ENCODE results near the gene TBL1X. TPM values are rescaled to one million over a fixed set of nuclear protein-coding genes. Genes with fewer than 3 reads are reported as not detected.
A peak's percentile ranks its signal among the peaks of the same experiment; 100 is the strongest.

Gene TBL1X
- total RNA-seq, 6 experiments from 2014 or later: 34.4 to 53.2 (median 44.9) TPM

DNA sequence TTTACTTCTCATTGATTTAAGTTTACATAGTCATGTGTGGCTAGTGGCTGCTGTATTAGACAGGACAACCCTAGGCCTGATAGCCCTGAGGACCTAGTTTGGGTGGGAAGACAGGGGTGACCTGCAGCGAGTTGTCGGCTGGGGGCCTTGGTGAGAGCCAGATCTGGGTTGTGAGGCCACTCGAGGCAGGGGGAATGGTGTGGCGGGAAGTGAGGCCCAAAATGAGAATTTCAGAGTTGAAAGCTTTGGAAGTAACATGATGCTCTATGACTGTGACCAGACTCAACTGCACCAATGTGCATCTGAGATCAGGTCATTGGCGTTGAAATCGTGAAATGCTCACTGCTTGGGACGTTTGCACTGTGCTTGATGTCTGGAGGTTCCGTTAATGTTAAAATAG, 72.9 kb downstream of the TBL1X start:
- Mint-ChIP-seq H3K36me3 (ENCODE audit: low read depth) (peaks cover 11% of the 10 kb centered on the region), H3K27ac (peak overlapping the region; percentile 33; the same call in 1 of the 2 replicates), H3K4me3 (no peak overlapping the region), H3K4me1 (ENCODE audit: low read depth) (peaks cover 44% of the 10 kb centered on the region), H3K9me3 (no peaks in the 10 kb centered on the region), H3K27me3 (ENCODE audit: insufficient read depth) (no peaks in the 10 kb centered on the region)
- no peak for DNase-seq
- TF ChIP-seq, protein P1, sequence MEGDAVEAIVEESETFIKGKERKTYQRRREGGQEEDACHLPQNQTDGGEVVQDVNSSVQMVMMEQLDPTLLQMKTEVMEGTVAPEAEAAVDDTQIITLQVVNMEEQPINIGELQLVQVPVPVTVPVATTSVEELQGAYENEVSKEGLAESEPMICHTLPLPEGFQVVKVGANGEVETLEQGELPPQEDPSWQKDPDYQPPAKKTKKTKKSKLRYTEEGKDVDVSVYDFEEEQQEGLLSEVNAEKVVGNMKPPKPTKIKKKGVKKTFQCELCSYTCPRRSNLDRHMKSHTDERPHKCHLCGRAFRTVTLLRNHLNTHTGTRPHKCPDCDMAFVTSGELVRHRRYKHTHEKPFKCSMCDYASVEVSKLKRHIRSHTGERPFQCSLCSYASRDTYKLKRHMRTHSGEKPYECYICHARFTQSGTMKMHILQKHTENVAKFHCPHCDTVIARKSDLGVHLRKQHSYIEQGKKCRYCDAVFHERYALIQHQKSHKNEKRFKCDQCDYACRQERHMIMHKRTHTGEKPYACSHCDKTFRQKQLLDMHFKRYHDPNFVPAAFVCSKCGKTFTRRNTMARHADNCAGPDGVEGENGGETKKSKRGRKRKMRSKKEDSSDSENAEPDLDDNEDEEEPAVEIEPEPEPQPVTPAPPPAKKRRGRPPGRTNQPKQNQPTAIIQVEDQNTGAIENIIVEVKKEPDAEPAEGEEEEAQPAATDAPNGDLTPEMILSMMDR (IDR thresholded peaks at IDR 0.05): no peak

DNA sequence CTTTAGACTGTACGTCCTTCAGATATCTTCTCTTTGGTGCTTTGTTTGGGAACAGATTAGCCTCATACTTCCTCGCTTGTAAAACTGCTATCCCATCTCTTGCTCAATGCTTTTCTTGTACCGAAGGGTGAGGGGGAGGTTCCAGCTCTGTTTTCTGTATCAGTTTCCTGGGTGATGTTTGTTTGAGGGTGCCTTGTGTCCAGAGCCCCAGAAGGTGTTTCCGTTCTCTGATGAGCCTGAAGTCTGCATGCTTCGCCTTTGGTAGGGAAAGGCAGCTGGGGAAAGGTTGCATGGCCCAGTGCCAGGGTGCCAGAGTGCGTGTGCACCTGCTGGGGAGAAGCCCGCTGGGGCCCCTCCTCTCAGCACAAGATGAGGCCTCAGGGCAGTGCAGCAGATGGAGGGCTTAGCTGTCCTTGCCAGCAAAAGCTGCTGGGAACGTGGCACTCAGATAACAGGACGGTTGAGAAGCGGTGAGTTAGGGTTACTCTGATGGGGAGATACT, 73.7 kb downstream of the TBL1X start:
- Mint-ChIP-seq H3K27me3 (ENCODE audit: insufficient read depth) (no peaks in the 10 kb centered on the region), H3K9me3 (no peaks in the 10 kb centered on the region), H3K36me3 (ENCODE audit: low read depth) (peaks cover 14% of the 10 kb centered on the region), H3K27ac (no peak overlapping the region; the same call in 1 of the 2 replicates), H3K4me3 (no peak overlapping the region), H3K4me1 (ENCODE audit: low read depth) (peaks cover 36% of the 10 kb centered on the region)
- no peak for DNase-seq
- TF ChIP-seq, protein P1 (IDR thresholded peaks at IDR 0.05): no peak

DNA sequence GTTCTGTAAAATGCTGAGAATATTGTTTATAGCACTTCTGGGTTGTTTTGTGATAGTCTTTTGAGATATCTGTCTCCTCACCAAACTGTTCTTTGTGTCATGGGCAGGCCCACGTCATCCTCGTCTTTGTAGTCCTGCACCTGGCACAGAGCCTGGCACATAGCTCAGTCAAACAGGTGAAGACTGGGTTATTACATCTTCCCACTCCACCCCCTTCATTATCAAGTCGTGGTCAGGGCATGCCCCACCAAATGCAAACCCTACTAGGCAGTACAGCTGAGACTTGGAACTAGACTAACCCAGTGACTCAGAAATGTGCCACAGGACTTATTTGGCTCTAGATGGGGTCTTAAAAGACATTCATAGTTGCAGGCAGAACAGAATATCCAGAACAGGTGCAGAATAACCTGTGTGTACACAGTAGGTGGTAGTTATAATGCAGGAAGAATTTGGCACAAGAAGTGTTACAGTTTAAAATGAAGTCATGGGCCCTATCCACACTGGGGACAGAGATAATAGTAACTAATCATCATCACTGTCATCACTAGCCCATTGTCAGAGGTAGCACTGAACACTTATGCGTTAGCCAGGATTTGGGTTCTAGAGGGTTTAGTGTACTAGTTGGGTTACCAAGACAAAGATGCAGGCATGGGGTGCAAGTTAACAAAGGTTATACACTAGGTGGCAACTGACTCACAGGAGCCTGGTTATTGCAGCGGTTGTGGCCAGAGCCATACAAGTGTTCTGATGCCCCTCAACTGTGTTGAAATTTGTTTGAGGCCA, 74.9 kb downstream of the TBL1X start:
- DNase-seq: no peak
- Mint-ChIP-seq H3K4me3 (no peak overlapping the region), H3K36me3 (ENCODE audit: low read depth) (peaks cover 14% of the 10 kb centered on the region), H3K4me1 (ENCODE audit: low read depth) (peaks cover 26% of the 10 kb centered on the region), H3K9me3 (no peaks in the 10 kb centered on the region), H3K27me3 (ENCODE audit: insufficient read depth) (no peaks in the 10 kb centered on the region), H3K27ac (no peak overlapping the region)
- TF ChIP-seq, protein P1 (IDR thresholded peaks at IDR 0.05): no peak

DNA sequence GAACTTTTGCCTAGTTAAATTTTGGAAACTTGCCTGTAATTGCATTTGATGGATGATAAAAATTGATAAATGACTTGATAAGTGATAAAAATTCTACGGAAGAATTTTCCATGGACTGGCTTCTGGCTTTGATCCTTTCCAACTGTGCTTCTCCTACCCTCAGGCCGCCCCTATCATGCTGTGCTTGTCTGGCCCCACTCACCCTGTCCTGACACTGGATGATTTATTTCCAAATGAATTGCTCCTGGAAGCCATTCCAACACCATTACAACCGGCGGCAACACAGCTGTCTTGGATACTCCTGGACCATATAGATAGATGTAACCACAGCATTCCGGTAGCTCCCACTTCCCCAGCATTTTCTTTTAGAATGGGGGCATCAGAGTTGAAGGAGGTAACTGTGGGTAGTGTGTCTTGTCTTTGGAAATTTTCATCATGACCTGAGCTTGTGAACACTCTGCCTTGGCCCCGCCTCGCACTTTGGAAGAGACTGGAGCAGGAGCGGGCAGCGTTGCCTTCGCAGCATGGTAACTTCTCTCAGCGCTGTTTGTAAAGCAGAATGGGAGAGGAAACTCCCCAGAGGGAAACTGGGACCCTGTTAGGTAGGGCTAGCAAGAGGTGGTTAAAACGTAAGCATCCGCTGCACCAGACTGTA, 77.4 kb downstream of the TBL1X start:
- Mint-ChIP-seq H3K27me3 (ENCODE audit: insufficient read depth) (no peaks in the 10 kb centered on the region), H3K27ac (no peak overlapping the region), H3K4me3 (no peak overlapping the region), H3K9me3 (no peaks in the 10 kb centered on the region), H3K4me1 (ENCODE audit: low read depth) (peaks cover 18% of the 10 kb centered on the region), H3K36me3 (ENCODE audit: low read depth) (peaks cover 17% of the 10 kb centered on the region)
- DNase-seq: no peak
- TF ChIP-seq, protein P1 (IDR thresholded peaks at IDR 0.05): no peak

DNA sequence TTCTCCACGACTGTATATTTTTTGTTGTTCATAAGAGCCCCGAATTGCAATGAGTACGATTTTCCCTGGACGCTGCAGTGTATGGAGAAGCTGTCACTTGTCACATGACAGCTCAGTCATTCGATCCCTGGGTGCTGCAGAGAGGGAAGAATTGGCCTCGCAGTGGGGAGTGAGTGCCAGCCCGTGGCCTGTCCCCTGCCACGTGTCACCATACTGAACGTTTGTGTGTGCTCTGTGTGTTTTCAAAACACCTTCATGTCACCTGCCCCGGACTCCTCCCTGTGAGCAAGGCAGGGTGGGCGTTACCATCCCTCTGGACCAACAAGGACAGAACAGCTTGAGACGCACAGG, 77.9 kb downstream of the TBL1X start:
- H3K27ac Mint-ChIP-seq: no peak overlapping the region; the same call in 1 of the 2 replicates
- TF ChIP-seq, protein P1 (IDR thresholded peaks at IDR 0.05): no peak
- H3K4me1 Mint-ChIP-seq (ENCODE audit: low read depth): peaks cover 18% of the 10 kb centered on the region
- H3K27me3 Mint-ChIP-seq (ENCODE audit: insufficient read depth): no peaks in the 10 kb centered on the region
- DNase-seq: no peak
- no peak overlapping the region for H3K4me3 Mint-ChIP-seq
- H3K36me3 Mint-ChIP-seq (ENCODE audit: low read depth): peaks cover 13% of the 10 kb centered on the region
- H3K9me3 Mint-ChIP-seq: no peaks in the 10 kb centered on the region
